GM12878 (cell line): ENCODE data around the gene MXD4. TPM values are rescaled to one million over a fixed set of nuclear protein-coding genes. Genes with fewer than 3 reads are reported as not detected.

Experiments
- ATAC-seq: fragments of 200-7000 bp; cut with Tn5 transposase; 3 replicates; pipeline ENCODE4 v1.9.1; 2020; ENCODE audit warnings: mild to moderate bottlenecking, moderate library complexity
- BruUV-seq: library from RNA; stranded (reverse); fragments of 400-500 nt; replicated peaks from 2 replicates; lab custom pipeline; 2021; lab: Mats Ljungman, UMichigan
- CTCF ChIA-PET: fragments of 300-600 bp; sonication (Branson Sonifier 250); formaldehyde crosslinking; extraction: SDS; loops from one replicate; lab custom pipeline; 2021; ENCODE audit warnings: inconsistent platforms; lab: Yijun Ruan, JAX
- POLR2A ChIA-PET: fragments of 350-600 bp; formaldehyde crosslinking; extraction: SDS; loops from one replicate; lab custom pipeline; 2021; ENCODE audit warnings: inconsistent platforms; lab: Charles Lee
- RAD21 ChIA-PET: fragments of 300-600 bp; sonication (Branson Sonifier 250); formaldehyde crosslinking; loops from one replicate; lab custom pipeline; 2023; ENCODE audit warnings: antibody characterized with exemption; ENCODE audit not compliant: unreplicated experiment; lab: Charles Lee
- SMC1A ChIA-PET: fragments of 300-600 bp; sonication (Branson Sonifier 250); formaldehyde crosslinking; loops from one replicate; lab custom pipeline; 2023; ENCODE audit not compliant: unreplicated experiment, uncharacterized antibody; lab: Charles Lee
- DNase-seq: peaks from one replicate; pipeline ENCODE4 v3.0.0-alpha.2; 2011; ENCODE audit warnings: low read depth, low spot score
- FAIRE-seq: peaks from 3 replicates; lab custom pipeline; 2011; peaks lifted over from hg19 to GRCh38; lab: Jason Lieb, UNC
- H2AFZ ChIP-seq: 2 replicates; pipeline ENCODE4 v1.6.0; 2011; ENCODE audit warnings: low read depth, low read length, control low read depth; ENCODE audit not compliant: control insufficient read depth
- H3K27ac ChIP-seq: 2 replicates; pipeline ENCODE4 v1.5.1; 2011; ENCODE audit warnings: control low read depth; ENCODE audit not compliant: control insufficient read depth, insufficient read depth
- H3K27me3 ChIP-seq, 2 experiments: replicated peaks in 1 of 2; 2 replicates each; pipeline versions ENCODE4 v1.6.0 to v1.6.1; 2011; ENCODE audit warnings: low read length in 1 of 2; ENCODE audit not compliant: control insufficient read depth in 2 of 2, insufficient read depth in 2 of 2
- H3K36me3 ChIP-seq, 2 experiments: 2 replicates each; pipeline ENCODE4 v1.5.1; 2011; ENCODE audit warnings: low read length in 1 of 2; ENCODE audit not compliant: control insufficient read depth in 2 of 2, insufficient read depth in 2 of 2
- H3K4me1 ChIP-seq: 2 replicates; pipeline ENCODE4 v1.6.1; 2011; ENCODE audit warnings: mild to moderate bottlenecking, low read length, moderate library complexity, mixed read lengths; ENCODE audit not compliant: control insufficient read depth, insufficient read depth
- H3K4me2 ChIP-seq: 2 replicates; pipeline ENCODE4 v1.6.0; 2011; ENCODE audit warnings: control low read depth; ENCODE audit not compliant: control insufficient read depth, insufficient read depth
- H3K4me3 ChIP-seq: fragments of 200-600 bp; sonication (generic); 2 replicates; pipeline ENCODE4 v1.5.1; 2016
- H3K79me2 ChIP-seq: 2 replicates; pipeline ENCODE4 v1.6.0; 2011; ENCODE audit warnings: low read length; ENCODE audit not compliant: control insufficient read depth, insufficient read depth
- H3K9ac ChIP-seq: 2 replicates; pipeline ENCODE4 v1.8.0; 2011; ENCODE audit warnings: low read length, control low read depth, mixed read lengths; ENCODE audit not compliant: control insufficient read depth, insufficient read depth
- H3K9me3 ChIP-seq: replicated peaks from 3 replicates; pipeline ENCODE4 v1.5.1; 2011; ENCODE audit warnings: mild to moderate bottlenecking, low read length; ENCODE audit not compliant: control insufficient read depth, insufficient read depth
- H4K20me1 ChIP-seq: 2 replicates; pipeline ENCODE4 v1.6.0; 2011; ENCODE audit not compliant: control insufficient read depth, insufficient read depth
- EED ChIP-seq: sonication (generic); IDR thresholded peaks from 2 replicates; pipeline ENCODE4 v1.6.1; 2016; ENCODE audit warnings: antibody characterized with exemption, low read depth
- HDAC2 ChIP-seq: fragments of 200-600 bp; sonication (generic); IDR thresholded peaks from 2 replicates; pipeline ENCODE4 v1.6.1; 2017
- LARP7 ChIP-seq: fragments of 450-650 bp; IDR thresholded peaks from 2 replicates; pipeline ENCODE4 v1.6.1; 2017; ENCODE audit warnings: mild to moderate bottlenecking
- NFYA ChIP-seq: IDR thresholded peaks from 2 replicates; pipeline ENCODE4 v1.6.1; 2011; ENCODE audit warnings: low read depth, mild to moderate bottlenecking, low read length, improper control_type of control experiment, borderline replicate concordance
- POU2F2 ChIP-seq: IDR thresholded peaks from 3 replicates; pipeline ENCODE4 v1.6.1; 2011; ENCODE audit warnings: low read depth, mild to moderate bottlenecking, low read length, borderline replicate concordance
- RAD21 ChIP-seq: IDR thresholded peaks from 2 replicates; pipeline ENCODE4 v1.6.1; 2011; ENCODE audit warnings: mild to moderate bottlenecking, low read depth, low read length, moderate library complexity; ENCODE audit not compliant: insufficient read depth
- SUPT20H ChIP-seq: IDR thresholded peaks from 2 replicates; pipeline ENCODE4 v1.6.1; 2011; ENCODE audit warnings: low read depth, mild to moderate bottlenecking, low read length, moderate library complexity, borderline replicate concordance; ENCODE audit not compliant: control insufficient read depth
- ZNF274 ChIP-seq: IDR thresholded peaks from one replicate; pipeline ENCODE4 v1.8.0; 2011; ENCODE audit not compliant: insufficient read length, insufficient read depth
- ZNF622 ChIP-seq: fragments of 450-650 bp; IDR thresholded peaks from 2 replicates; pipeline ENCODE4 v1.6.1; 2017; ENCODE audit warnings: mild to moderate bottlenecking, inconsistent platforms
- WGBS: methylation state at CpG from one replicate; pipeline ENCODE4 v1.1.6; 2016; ENCODE audit warnings: low lambda C conversion rate; ENCODE audit not compliant: insufficient replicate concordance, insufficient coverage; ENCODE audit errors: missing lambda C conversion rate; 5-methylcytosine and 5-hydroxymethylcytosine counted together
- in situ Hi-C: fragments of 300-500 bp; cut with MboI; formaldehyde crosslinking; loops from 9 replicates; pipeline ENCODE4 v1.14.3; 2018; ENCODE audit warnings: mixed read lengths
- intact Hi-C: fragments of 100-400 bp; cut with micrococcal nuclease; formaldehyde crosslinking; loops from one replicate; pipeline ENCODE4 v1.14.2; 2022; ENCODE audit not compliant: unreplicated experiment
- polyA plus RNA-seq, 11 experiments: library from polyadenylated mRNA; depleted of rRNA in 4 of 11; unstranded in 6 of 11; stranded (reverse) in 5 of 11; fragments of >200 nt; fragmentation: Nextera tagmentation in 4 of 11; fragmentation: Illumina TruSeq in 1 of 11; extraction: Ambion mirVana in 4 of 11; extraction: Trizol in 1 of 11; gene quantifications; 1 replicate in 1 of 11; 2 replicates in 10 of 11; pipeline versions ENCODE4 v1.2.1 to v1.2.3, GENCODE V29; 2011 to 2016; ENCODE audit warnings: inconsistent platforms in 2 of 11, missing spikeins in 2 of 11, low read depth in 1 of 11
- total RNA-seq, 4 experiments: library from RNA; depleted of rRNA in 3 of 4; stranded (reverse); fragments of >200 nt in 3 of 4; fragmentation: Illumina TruSeq in 1 of 4; extraction: Trizol in 1 of 4; gene quantifications; 2 replicates each; pipeline versions ENCODE4 v1.2.1 to v1.2.3, GENCODE V29; 2013 to 2021
- TF ChIP-seq, protein P1 (sequence below): fragments of 450-650 bp; IDR thresholded peaks from 2 replicates; pipeline ENCODE4 v1.6.1; 2017; ENCODE audit warnings: low read depth, mild to moderate bottlenecking, moderate library complexity

Gene MXD4
- total and polyA plus RNA-seq, 10 of the 15 experiments (the other 5 are each of a cell fraction or from before 2014, with no cell fraction given), result 0.21 to 25.6 (median 5.2) TPM

- TF ChIP-seq NFYA (no peak), POU2F2 (no peak), ZNF622 (no peak), RAD21 (no peak), EED (no peak), HDAC2 (no peak), LARP7 (no peak), ZNF274 (no peak), SUPT20H (no peak)
- TF ChIP-seq, protein P1, sequence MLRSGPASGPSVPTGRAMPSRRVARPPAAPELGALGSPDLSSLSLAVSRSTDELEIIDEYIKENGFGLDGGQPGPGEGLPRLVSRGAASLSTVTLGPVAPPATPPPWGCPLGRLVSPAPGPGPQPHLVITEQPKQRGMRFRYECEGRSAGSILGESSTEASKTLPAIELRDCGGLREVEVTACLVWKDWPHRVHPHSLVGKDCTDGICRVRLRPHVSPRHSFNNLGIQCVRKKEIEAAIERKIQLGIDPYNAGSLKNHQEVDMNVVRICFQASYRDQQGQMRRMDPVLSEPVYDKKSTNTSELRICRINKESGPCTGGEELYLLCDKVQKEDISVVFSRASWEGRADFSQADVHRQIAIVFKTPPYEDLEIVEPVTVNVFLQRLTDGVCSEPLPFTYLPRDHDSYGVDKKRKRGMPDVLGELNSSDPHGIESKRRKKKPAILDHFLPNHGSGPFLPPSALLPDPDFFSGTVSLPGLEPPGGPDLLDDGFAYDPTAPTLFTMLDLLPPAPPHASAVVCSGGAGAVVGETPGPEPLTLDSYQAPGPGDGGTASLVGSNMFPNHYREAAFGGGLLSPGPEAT, result no peak
- FAIRE-seq, result no peak
- no peaks in the 10 kb centered on the region; the same call in 2 of the 3 replicates for H3K9me3 ChIP-seq
- no peaks in the 10 kb centered on the region for H4K20me1 ChIP-seq
- no peak overlapping the region for H3K4me3 ChIP-seq
- no peak overlapping the region for H3K9ac ChIP-seq
- H3K79me2 ChIP-seq, result no peaks in the 10 kb centered on the region
- H2AFZ ChIP-seq, result no peak overlapping the region
- SMC1A ChIA-PET, result no interaction called here
- intact Hi-C loops (no loop called here), in situ Hi-C loops (no loop called here)
- POLR2A ChIA-PET, result interaction anchor here (0.6 kb wide), 1 partner anchor 195 kb away, joined by 4 read pairs; no protein-coding TSS in a partner anchor
- H3K36me3 ChIP-seq, result no peaks in the 10 kb centered on the region
- no peaks in the 10 kb centered on the region for H3K27me3 ChIP-seq
- RAD21 ChIA-PET, result no interaction called here
- no peaks in the 10 kb centered on the region; the same call in 1 of the 2 replicates for H3K4me1 ChIP-seq
- H3K4me2 ChIP-seq, result no peak overlapping the region
- CTCF ChIA-PET, result no interaction called here
- no peak overlapping the region for H3K27ac ChIP-seq
- WGBS, result 67% methylated on average over 27 of the region's 28 CpGs
- DNase-seq, result no peak
- no peak for ATAC-seq
- no TSS peak for BruUV-seq
Measured at GRCh38 chr4:2302387-2303119, 40.6 kb upstream of the MXD4 start.
